ENCODE data around the gene ASPHD2.

GRCh38 chr22:26417406-26417805 lies 11.7 kb upstream of the ASPHD2 start:
- no peak for TF ChIP-seq CTCF (IDR thresholded peaks at IDR 0.05; ENCODE audit: low read depth, low read length, poor library complexity, severe bottlenecking)
- TF ChIP-seq EZH2phosphoT487 (IDR thresholded peaks at IDR 0.05; ENCODE audit: borderline replicate concordance, low read length), result no peak

Data from DOHH2 (cell line).